NCI-H510A (cell line): ENCODE measurements around the gene ANKRD30A.
"Not testable (repeated sequence)": the region's sequence is repeated elsewhere in the genome, so short reads cannot be mapped to it uniquely, and the experiment has no call there.

Source experiments
- DNase-seq: peaks from one replicate; lab custom pipeline; 2025; lab: John Stamatoyannopoulos, UW

ANKRD30A gene

GRCh38 chr10:37125191-37125732 is at the start of gene ANKRD30A:
TSS of gene ANKRD30A (plus strand) at chr10:37125598. CDS start at chr10:37125788, 190 bp downstream.
- no peak for DNase-seq

- not testable (repeated sequence) for DNase-seq
Measured at GRCh38 chr10:37076083-37076482, 49.3 kb upstream of the ANKRD30A start.

DNA sequence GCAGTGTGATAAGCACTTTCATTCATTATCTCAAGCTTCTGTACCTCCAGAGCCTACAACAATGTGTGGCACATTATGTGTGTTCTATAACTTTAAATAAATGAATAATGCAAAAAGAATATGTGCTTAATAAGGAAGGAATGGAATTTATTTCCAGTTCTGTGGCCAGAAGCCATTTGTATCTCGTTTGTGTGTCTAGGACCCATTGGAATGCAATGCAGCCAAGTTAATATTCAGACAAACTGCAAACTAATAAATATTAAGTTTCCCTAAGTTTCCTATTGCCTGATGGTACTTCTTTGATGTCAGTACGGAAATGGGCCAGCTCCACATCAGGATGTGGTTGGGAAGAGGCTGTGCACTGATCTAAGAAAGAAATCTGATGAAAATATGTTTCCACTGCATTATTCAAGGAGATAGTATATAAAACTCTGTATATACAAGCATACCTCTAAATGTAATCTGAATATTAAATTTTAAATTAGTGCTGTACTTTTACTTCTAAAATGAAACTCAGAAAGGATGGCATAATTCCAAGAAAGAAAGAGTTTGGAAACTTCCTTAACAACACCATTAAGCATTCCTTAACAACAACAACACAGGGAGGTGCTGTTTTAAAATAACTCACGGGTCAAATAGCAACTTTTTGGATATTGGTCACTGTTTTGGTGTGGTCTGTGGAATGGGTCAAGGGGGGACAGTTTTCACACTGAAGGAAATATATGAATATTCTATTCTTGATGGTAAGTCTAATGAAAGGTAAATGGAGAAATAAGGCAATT is 29.4 kb upstream of the ANKRD30A start:
- DNase-seq: no peak

GRCh38 chr10:37101261-37101660 is 24.1 kb upstream of the ANKRD30A start:
- no peak for DNase-seq

DNA sequence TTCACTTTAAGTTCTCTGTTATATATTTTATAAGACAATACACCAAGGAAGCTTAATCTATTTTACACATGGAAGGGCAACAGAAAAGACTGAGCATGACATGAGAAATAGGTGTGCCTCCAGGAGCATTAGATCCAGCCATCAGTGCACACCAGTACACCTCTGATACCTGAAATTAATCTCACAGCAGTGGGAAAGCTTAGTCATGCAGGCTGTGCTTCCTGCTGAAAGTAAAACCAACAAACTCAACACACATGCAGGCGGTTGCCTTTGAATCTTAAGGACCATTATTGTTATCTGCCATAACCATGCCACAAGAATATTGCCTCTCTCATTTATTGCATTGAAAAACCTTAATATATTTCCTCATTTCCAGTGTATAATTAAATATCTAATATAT is 16.4 kb upstream of the ANKRD30A start:
- no peak for DNase-seq

DNA sequence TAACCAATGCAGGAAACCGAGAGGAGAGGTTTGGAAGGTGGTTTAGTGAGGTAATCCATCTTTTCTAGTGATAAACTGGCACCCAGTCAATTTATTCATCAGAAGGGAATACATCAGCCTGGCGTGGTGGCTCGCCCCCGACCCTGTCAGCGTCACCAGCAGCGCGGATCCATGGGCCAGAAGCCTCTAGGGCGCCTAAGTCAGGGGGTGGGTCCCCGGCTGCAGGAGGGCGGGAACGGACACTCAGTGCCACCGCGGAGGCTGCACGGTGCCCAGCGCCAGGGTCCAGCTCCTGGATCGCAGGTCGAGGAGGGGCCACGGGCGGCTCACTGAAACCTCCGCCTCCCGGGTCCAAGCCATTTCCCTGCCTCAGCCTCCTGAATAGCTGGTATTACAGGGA is 866 bp upstream of the ANKRD30A start:
- no peak for DNase-seq

- DNase-seq: no peak
Measured at GRCh38 chr10:37125921-37126320, 523 bp downstream of the ANKRD30A start.

DNA sequence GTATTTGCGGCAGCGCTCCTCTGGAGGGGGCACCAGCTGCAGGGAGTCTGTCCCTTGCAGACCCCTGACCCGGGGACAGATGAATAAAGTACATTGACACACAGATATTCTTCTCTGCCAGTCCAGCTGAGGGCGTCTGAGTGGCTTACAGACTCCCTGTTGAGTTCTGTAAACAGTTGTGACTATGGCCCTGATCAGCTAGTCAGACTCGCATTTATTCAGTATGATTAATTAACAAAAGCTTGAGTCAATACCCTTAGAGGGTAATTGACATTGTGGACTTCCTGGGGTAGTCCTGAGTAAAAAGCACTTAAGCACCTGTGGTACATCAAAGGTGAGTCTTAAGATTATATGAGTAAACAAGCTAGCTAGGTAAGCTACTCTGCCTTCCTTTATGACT is 21.0 kb downstream of the ANKRD30A start:
- no peak for DNase-seq

- DNase-seq: not testable (repeated sequence)
Measured at GRCh38 chr10:37162430-37162829, 37.0 kb downstream of the ANKRD30A start.

GRCh38 chr10:37171945-37172344 is 46.5 kb downstream of the ANKRD30A start:
- DNase-seq: not testable (repeated sequence)

DNA sequence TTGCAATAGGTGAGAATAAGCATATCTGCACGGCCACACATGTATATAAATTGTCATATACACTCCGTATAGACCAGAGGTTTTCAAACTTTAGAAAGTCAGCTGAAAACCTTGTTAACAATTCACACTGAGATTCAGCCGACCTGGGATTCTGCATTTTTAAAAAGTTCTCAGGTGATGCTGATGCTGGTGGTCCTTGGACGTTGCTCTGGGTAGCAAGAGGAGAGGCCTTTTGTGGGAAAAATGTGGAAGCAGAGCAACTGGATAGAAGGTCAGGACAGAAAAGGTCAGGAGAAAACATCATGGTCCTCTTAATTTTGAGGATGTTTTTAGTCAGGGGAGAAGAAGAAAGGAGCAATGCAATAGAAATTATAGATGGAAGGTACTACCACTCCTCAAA is 52.9 kb downstream of the ANKRD30A start:
- DNase-seq: not testable (repeated sequence)

DNA sequence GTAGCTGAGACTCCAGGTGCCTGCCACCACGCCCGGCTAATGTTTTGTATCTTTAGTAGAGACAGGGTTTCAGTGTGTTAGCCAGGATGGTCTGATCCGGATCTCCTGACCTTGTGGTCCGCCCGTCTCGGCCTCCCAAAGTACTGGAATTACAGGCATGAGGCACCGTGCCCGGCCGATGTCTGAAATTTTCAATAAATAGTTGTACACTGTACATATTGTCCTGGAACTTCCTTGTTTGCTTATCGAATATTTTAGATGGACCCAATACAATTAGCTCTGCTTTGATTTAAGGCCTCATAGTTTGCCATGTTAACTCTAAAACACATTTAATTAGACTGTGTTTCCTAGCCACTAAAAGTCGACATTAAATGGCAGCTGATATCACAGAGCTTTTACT is 57.3 kb downstream of the ANKRD30A start:
- not testable (repeated sequence) for DNase-seq

DNA sequence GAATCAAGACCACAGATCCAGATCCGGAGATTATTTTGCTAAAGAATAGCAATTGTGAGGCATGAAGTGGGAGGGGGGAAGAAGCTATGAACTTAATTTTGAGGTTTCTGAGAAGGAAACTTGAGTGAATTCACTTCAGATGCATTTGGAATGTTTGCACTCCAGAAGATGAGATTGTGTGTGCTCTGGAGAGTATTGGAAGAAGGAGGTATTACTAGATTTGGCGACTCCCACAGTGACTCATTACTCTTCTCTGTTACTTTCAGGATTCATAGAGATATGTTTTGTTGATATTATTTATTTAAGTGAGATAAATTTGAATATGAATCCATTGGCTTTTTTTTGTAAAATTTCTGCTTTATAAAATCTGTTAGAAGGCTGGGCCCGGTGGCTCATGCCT is 80.7 kb downstream of the ANKRD30A start:
- DNase-seq: no peak

- no peak for DNase-seq
Measured at GRCh38 chr10:37220866-37221265, 95.5 kb downstream of the ANKRD30A start.

DNA sequence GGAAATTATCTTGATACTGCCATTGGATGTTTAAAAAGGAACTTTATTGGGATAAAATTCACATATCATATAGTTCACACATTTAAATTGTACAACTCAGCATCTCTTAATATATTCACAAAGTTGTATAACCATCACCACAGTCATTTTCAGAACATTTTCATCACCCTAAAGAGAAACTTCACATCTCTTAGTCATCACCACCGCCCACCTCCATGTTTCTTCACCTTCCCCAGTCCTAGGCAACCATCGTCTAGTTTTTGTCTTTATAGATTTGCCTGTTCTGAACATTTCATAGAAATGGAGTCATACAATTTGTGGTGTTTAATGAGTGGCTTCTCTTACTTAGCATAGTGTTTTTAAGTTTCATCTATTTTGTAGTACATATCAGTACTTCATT is 96.6 kb downstream of the ANKRD30A start:
- DNase-seq: no peak

DNA sequence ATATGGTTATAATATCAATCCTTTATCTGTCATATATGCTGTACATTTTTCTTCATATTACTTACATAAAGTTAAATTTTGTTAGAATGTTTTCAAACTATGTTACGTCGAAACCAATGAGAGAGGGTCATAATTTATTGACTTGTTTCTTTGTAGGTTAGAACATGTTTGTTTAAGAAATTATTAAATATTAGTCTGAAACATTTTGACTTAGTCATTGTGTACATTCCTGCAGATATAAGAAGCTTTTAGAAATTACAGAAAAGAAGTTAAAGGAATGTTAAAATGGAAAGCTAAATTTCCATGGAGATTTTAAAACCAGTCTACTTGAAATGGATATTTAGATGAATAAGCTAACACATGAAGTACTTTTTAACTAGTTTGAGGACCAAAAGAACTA is 99.8 kb downstream of the ANKRD30A start:
- no peak for DNase-seq

DNA sequence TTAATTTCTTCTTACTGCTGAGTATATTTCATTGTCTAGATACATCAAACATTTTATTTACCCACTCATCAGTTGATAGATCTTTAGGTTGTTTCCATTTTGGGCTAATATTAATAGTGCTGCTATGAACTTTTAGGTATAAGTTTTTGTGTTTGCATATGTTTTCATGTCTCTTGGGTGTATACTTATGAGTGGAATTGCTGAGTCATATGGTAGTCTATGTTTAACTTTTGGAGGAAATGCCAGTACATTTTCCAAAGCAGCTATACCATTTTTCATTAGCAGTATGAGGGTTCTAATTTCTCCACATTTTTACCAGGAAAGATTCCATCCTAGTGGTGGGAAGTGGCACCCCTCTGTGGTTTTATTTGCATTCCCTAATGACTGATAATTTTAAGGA is 101.1 kb downstream of the ANKRD30A start:
- no peak for DNase-seq

DNA sequence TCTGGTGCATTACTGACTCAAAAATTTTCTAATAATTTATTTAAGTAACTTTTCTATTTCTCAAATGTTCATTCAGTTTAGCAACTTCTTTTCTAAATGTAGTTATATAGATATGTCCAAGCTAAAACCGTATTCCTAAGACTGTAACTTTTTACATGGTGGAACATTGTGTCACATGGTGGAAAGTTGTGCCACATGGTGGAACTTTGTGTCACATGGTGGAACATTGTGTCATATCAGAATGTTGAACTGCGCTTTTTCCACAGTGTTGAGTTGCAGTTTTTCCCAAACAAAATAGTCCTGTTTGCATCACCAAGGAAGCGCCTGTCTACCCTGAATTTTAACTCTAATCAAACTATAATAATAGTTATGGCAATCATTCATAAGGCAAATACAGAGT is 109.3 kb downstream of the ANKRD30A start:
- DNase-seq: no peak

DNA sequence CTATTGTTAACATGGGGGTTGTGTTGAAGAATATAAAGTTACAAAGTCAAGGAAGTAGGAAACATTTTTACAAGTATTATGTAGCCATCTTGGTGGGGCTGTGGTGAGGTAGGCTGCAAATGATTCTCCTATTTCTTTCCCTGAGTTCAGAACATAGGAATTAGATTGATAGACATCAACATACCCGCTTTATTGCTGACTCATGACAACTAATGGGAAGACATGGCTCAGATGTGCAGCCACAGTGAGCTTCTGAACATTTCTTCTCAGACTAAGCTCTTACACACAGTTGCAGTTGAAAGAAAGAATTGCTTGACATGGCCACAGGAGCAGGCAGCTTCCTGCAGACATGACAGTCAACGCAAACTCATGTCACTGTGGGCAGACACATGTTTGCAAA is 110.7 kb downstream of the ANKRD30A start:
- DNase-seq: no peak

DNA sequence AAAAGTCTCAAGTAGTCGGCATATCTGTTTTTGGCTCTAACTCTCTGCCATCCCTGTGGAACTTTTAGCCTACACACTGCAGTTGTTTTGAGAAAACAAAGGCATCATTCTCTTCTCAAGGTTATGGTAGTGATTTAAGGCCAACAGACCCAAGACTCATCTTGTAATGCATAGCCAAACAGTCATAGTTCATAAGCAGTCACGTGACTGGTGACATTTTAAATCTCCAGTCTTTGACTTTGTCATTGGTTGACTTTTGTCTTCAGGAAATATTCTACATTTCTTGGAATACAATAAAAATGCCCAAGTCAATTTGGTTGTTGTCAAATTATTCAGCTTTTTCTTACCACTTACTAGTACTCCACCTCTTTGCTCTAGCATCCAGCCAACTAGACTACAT is 114.8 kb downstream of the ANKRD30A start:
- no peak for DNase-seq

DNA sequence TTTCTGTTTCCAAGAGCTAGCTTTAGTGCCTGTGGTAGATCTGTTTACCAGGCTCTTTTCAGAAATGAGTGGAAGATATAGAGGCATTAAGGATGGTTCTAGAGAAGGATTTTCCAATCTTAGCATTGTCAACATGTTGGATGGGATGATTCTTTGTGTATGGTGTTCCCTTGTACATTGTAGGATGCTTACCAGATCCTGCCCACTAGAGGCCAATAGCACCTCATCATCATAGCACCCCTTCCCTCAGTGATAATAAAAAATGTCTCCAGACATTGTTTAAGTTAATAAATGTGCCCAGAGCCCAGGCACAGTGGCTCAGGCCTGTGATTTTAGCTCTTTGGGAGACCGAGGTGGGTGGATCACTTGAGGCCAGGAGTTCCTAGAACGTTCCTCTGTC is 121.2 kb downstream of the ANKRD30A start:
- DNase-seq: no peak

GRCh38 chr10:37255837-37256236 is 130.4 kb downstream of the ANKRD30A start:
- not testable (repeated sequence) for DNase-seq

- no peak for DNase-seq
Measured at GRCh38 chr10:37263304-37263703, 137.9 kb downstream of the ANKRD30A start.

- no peak for DNase-seq
Measured at GRCh38 chr10:37268266-37268665, 142.9 kb downstream of the ANKRD30A start.
